Endothelial cell of umbilical vein (primary cell): ENCODE results near the gene ZNF516. TPM values are rescaled to one million over a fixed set of nuclear protein-coding genes. Genes with fewer than 3 reads are reported as not detected.

Source experiments
- BruUV-seq: library from RNA; stranded (reverse); fragments of 400-500 nt; replicated peaks from 2 replicates; lab custom pipeline; 2021; lab: Mats Ljungman, UMichigan
- CTCF ChIA-PET: fragments of 300-600, 350-600 bp; sonication (Branson Sonifier 250); formaldehyde crosslinking; loops from one replicate; lab custom pipeline; 2021; ENCODE audit warnings: antibody characterized with exemption, inconsistent platforms; lab: Charles Lee
- POLR2A ChIA-PET: fragments of 300-600, 350-600 bp; sonication (Branson Sonifier 250); formaldehyde crosslinking; loops from one replicate; lab custom pipeline; 2021; ENCODE audit warnings: antibody characterized with exemption, inconsistent platforms; lab: Charles Lee
- DNase-seq: peaks from one replicate; pipeline ENCODE4 v3.0.0-alpha.2; 2011; ENCODE audit warnings: low read depth, low spot score
- FAIRE-seq: peaks from 2 replicates; lab custom pipeline; 2011; peaks lifted over from hg19 to GRCh38; lab: Jason Lieb, UNC
- H2AFZ ChIP-seq: 2 replicates; pipeline ENCODE4 v1.6.0; 2012; ENCODE audit warnings: low read depth, low read length, control low read depth, inconsistent platforms
- H3K27ac ChIP-seq: 2 replicates; pipeline ENCODE4 v1.5.1; 2011; ENCODE audit warnings: low read depth, mild to moderate bottlenecking, control low read depth, low read length, moderate library complexity; ENCODE audit not compliant: insufficient read depth
- H3K27me3 ChIP-seq, 2 experiments: 2 replicates each; pipeline versions ENCODE4 v1.6.0 to v1.6.1; 2011; ENCODE audit warnings: low read length in 2 of 2, mixed read lengths in 1 of 2; ENCODE audit not compliant: control insufficient read depth in 2 of 2, insufficient read depth in 2 of 2
- H3K36me3 ChIP-seq, 2 experiments: 2 replicates in 1 of 2; 3 replicates in 1 of 2; pipeline ENCODE4 v1.5.1; 2011; ENCODE audit warnings: low read length in 2 of 2, mild to moderate bottlenecking in 1 of 2, moderate library complexity in 1 of 2; ENCODE audit not compliant: control insufficient read depth in 2 of 2, insufficient read depth in 2 of 2; ENCODE audit errors: extremely low read depth in 1 of 2
- H3K4me1 ChIP-seq: 3 replicates; pipeline ENCODE4 v1.5.1; 2011; ENCODE audit warnings: mild to moderate bottlenecking, low read length; ENCODE audit not compliant: control insufficient read depth, insufficient read depth; ENCODE audit errors: extremely low read depth
- H3K4me2 ChIP-seq: 2 replicates; pipeline ENCODE4 v1.6.1; 2011; ENCODE audit warnings: low read length, control low read depth, mixed read lengths; ENCODE audit not compliant: insufficient read depth
- H3K4me3 ChIP-seq, 3 experiments: fragments of 200-600 bp in 1 of 3; sonication (generic), shearing (Covaris generic) in 1 of 3; replicated peaks in 1 of 3; 2 replicates each; pipeline ENCODE4 v1.5.1; 2011 to 2016; ENCODE audit warnings: control low read depth in 3 of 3, low read length in 3 of 3, mild to moderate bottlenecking in 2 of 3, inconsistent platforms in 1 of 3, low read depth in 1 of 3, moderate library complexity in 1 of 3; ENCODE audit not compliant: insufficient read depth in 1 of 3
- H3K79me2 ChIP-seq: 2 replicates; pipeline ENCODE4 v1.6.0; 2012; ENCODE audit warnings: low read length, inconsistent platforms; ENCODE audit not compliant: control insufficient read depth, insufficient read depth
- H3K9ac ChIP-seq: replicated peaks from 2 replicates; pipeline ENCODE3; 2011; ENCODE audit warnings: low read length, control low read depth; ENCODE audit not compliant: insufficient read depth; ENCODE audit errors: extremely low read depth
- H3K9me1 ChIP-seq: replicated peaks from 3 replicates; pipeline ENCODE4 v1.6.0; 2011; ENCODE audit warnings: mild to moderate bottlenecking, low read length; ENCODE audit not compliant: control insufficient read depth, insufficient read depth; ENCODE audit errors: extremely low read depth
- H3K9me3 ChIP-seq: replicated peaks from 2 replicates; pipeline ENCODE4 v1.5.1; 2012; ENCODE audit warnings: low read length, inconsistent platforms; ENCODE audit not compliant: control insufficient read depth, insufficient read depth
- H4K20me1 ChIP-seq: replicated peaks from 2 replicates; pipeline ENCODE3; 2011; ENCODE audit warnings: mild to moderate bottlenecking, low read length; ENCODE audit not compliant: control insufficient read depth, insufficient read depth; ENCODE audit errors: extremely low read depth
- CTCF ChIP-seq, 2 donors: IDR thresholded peaks; 1 replicate in 1 of 2; 2 replicates in 1 of 2; pipeline ENCODE4 v1.5.1; 2011; ENCODE audit warnings: low read length in 2 of 2, mild to moderate bottlenecking in 2 of 2, moderate library complexity in 2 of 2, control low read depth in 1 of 2, inconsistent platforms in 1 of 2, low read depth in 1 of 2; ENCODE audit not compliant: insufficient read depth in 1 of 2; ENCODE audit errors: extremely low read depth in 1 of 2
- EZH2 ChIP-seq: IDR thresholded peaks from 2 replicates; pipeline ENCODE4 v1.6.1; 2012; ENCODE audit warnings: borderline replicate concordance, low read depth, mild to moderate bottlenecking, moderate library complexity, low read length, inconsistent platforms; ENCODE audit not compliant: severe bottlenecking
- FOS ChIP-seq: IDR thresholded peaks from 2 replicates; pipeline ENCODE4 v1.6.1; 2011; ENCODE audit warnings: mild to moderate bottlenecking, low read length, moderate library complexity, borderline replicate concordance; ENCODE audit not compliant: insufficient read depth
- GATA2 ChIP-seq: IDR thresholded peaks from 2 replicates; pipeline ENCODE4 v1.7.0; 2011; ENCODE audit warnings: low read depth, mild to moderate bottlenecking, moderate library complexity, mixed read lengths, low read length; ENCODE audit not compliant: insufficient read length, insufficient read depth
- JUN ChIP-seq: IDR thresholded peaks from 2 replicates; pipeline ENCODE4 v1.6.1; 2011; ENCODE audit warnings: borderline replicate concordance, low read depth; ENCODE audit not compliant: insufficient read length, insufficient read depth
- MAX ChIP-seq: IDR thresholded peaks from 2 replicates; pipeline ENCODE4 v1.6.1; 2011; ENCODE audit not compliant: insufficient read depth, insufficient read length
- MYC ChIP-seq: IDR thresholded peaks from one replicate; pipeline ENCODE4 v1.6.1; 2011; ENCODE audit warnings: mild to moderate bottlenecking, low read depth, low read length
- POLR2A ChIP-seq: IDR thresholded peaks from 2 replicates; pipeline ENCODE4 v1.6.1; 2012; ENCODE audit warnings: low read depth, mild to moderate bottlenecking, control low read depth, low read length
- POLR2AphosphoS5 ChIP-seq: IDR thresholded peaks from 2 replicates; pipeline ENCODE4 v1.6.1; 2012; ENCODE audit warnings: low read depth, mild to moderate bottlenecking, control low read depth, low read length, moderate library complexity; ENCODE audit not compliant: insufficient read depth
- dilution Hi-C: fragments of 300-500 bp; cut with MboI; formaldehyde crosslinking; loops from one replicate; pipeline ENCODE4 v1.15.0; 2019; ENCODE audit warnings: low sequenced_read_pairs; ENCODE audit not compliant: extremely low pct_ligation_motif_present
- intact Hi-C: fragments of 100-400 bp; cut with micrococcal nuclease; formaldehyde crosslinking; loops from one replicate; pipeline ENCODE4 v1.10.0; 2022
- polyA plus RNA-seq, 4 experiments: library from polyadenylated mRNA; depleted of rRNA in 3 of 4; stranded (reverse) in 3 of 4; unstranded in 1 of 4; fragments of >200 nt; gene quantifications; 2 replicates each; pipeline versions ENCODE4 v1.2.1 to v1.2.3, GENCODE V29; 2011 to 2012; ENCODE audit warnings: missing spikeins in 1 of 4
- total RNA-seq: library from RNA; stranded (reverse); gene quantifications from 2 replicates; pipeline ENCODE4 v1.2.3, GENCODE V29; 2021

Gene ZNF516
- total and polyA plus RNA-seq, 2 donors (not counting 3 experiments of a cell fraction or from before 2014, with no cell fraction given): 3.6 to 19.1 TPM

- ChIA-PET POLR2A (no interaction called here), CTCF (no interaction called here)
- dilution Hi-C loops (no loop called here), intact Hi-C loops (no loop called here)
- no TSS peak for BruUV-seq
- no peak overlapping the region for H3K4me3 ChIP-seq
- no peaks in the 10 kb centered on the region for H3K4me1 ChIP-seq
- H3K36me3 ChIP-seq: peaks cover 0 to 2% of the 10 kb centered on the region in 2 experiments
- H4K20me1 ChIP-seq: no peaks in the 10 kb centered on the region
- H2AFZ ChIP-seq: no peak overlapping the region
- H3K27me3 ChIP-seq: no peaks in the 10 kb centered on the region
- H3K9me3 ChIP-seq: no peaks in the 10 kb centered on the region
- H3K4me2 ChIP-seq: no peak overlapping the region
- no peak for FAIRE-seq
- no peak for DNase-seq
- no peak overlapping the region for H3K9ac ChIP-seq
- no peaks in the 10 kb centered on the region for H3K79me2 ChIP-seq
- H3K9me1 ChIP-seq: no peaks in the 10 kb centered on the region
- TF ChIP-seq FOS: no peak
- no peak for TF ChIP-seq CTCF (IDR thresholded peaks at IDR 0.05; ENCODE audit: extremely low read depth in 1 of 2, insufficient read depth in 1 of 2, low read depth in 1 of 2, low read length in 2 of 2)
- no peak for TF ChIP-seq GATA2
- no peak for TF ChIP-seq POLR2A
- TF ChIP-seq MAX: no peak
- no peak for TF ChIP-seq POLR2AphosphoS5
- no peak for TF ChIP-seq EZH2
- TF ChIP-seq MYC: no peak
- no peak for TF ChIP-seq JUN
- no peak overlapping the region for H3K27ac ChIP-seq
Observed at GRCh38 chr18:76437011-76437410, 58.0 kb downstream of the ZNF516 start.
